ENCODE measurements around the gene SLC12A4. TPM values are rescaled to one million over a fixed set of nuclear protein-coding genes. Genes with fewer than 3 reads are reported as not detected.

SLC12A4 gene
- total and polyA plus RNA-seq, 10 donors, result 4.6 to 68.5 (median 29.4) TPM

GRCh38 chr16:67935402-67936123 is 32.9 kb downstream of the SLC12A4 start:
- H3K36me3 ChIP-seq, result peaks cover 0 to 64% (median 36%) of the 10 kb centered on the region in 6 donors
- WGBS, 5 donors, result 10 to 12% (median 11%) methylated on average over 39 to 55 of the region's 55 CpGs

GRCh38 chr16:67935101-67935401 is 33.4 kb downstream of the SLC12A4 start:
- TF ChIP-seq POLR2AphosphoS5 (IDR thresholded peaks at IDR 0.05), result no peak
- TF ChIP-seq POLR2A (IDR thresholded peaks at IDR 0.05), result no peak
- TF ChIP-seq, protein P1, sequence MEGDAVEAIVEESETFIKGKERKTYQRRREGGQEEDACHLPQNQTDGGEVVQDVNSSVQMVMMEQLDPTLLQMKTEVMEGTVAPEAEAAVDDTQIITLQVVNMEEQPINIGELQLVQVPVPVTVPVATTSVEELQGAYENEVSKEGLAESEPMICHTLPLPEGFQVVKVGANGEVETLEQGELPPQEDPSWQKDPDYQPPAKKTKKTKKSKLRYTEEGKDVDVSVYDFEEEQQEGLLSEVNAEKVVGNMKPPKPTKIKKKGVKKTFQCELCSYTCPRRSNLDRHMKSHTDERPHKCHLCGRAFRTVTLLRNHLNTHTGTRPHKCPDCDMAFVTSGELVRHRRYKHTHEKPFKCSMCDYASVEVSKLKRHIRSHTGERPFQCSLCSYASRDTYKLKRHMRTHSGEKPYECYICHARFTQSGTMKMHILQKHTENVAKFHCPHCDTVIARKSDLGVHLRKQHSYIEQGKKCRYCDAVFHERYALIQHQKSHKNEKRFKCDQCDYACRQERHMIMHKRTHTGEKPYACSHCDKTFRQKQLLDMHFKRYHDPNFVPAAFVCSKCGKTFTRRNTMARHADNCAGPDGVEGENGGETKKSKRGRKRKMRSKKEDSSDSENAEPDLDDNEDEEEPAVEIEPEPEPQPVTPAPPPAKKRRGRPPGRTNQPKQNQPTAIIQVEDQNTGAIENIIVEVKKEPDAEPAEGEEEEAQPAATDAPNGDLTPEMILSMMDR (IDR thresholded peaks at IDR 0.05 in 8 of 11, conservative IDR thresholded peaks at IDR 0.05 in 3 of 11), result no peak
- intact Hi-C loops (cut with DNase I; ENCODE audit: low total_unique reads), result loop anchor here (10.0 kb wide), 1 partner anchor 90 kb away; the partner anchor contains the start of genes CENPT, NUTF2 and THAP11
- H3K36me3 ChIP-seq, result peaks cover 0 to 64% (median 40%) of the 10 kb centered on the region in 6 donors
- H3K4me1 ChIP-seq, result peaks cover 11 to 49% (median 32%) of the 10 kb centered on the region in 6 donors
- H3K9me3 ChIP-seq, result no peaks in the 10 kb centered on the region
- 66 to 74% (median 71%) methylated on average over 13 of the region's 13 CpGs for WGBS, 5 donors
- H3K27me3 ChIP-seq (replicated peaks in 1 of 7), result no peaks in the 10 kb centered on the region
- no peak for DNase-seq
- H3K27ac ChIP-seq, result peak overlapping the region in 7 of 8 donors; percentile 97 to 99 (median 98)
- peak overlapping the region; percentile 72 to 98 (median 96) for H3K4me3 ChIP-seq

More at GRCh38 chr16:67935402-67936123, 32.9 kb downstream of the SLC12A4 start:
- peak; percentile 99 for DNase-seq
- Histone ChIP-seq H3K4me1 (peaks cover 11 to 54% (median 36%) of the 10 kb centered on the region in 6 donors), H3K4me3 (peak overlapping the region; percentile 72 to 98 (median 96)), H3K27ac (peak overlapping the region; percentile 97 to 99 (median 98)), H3K27me3 (replicated peaks in 1 of 7) (no peaks in the 10 kb centered on the region), H3K9me3 (no peaks in the 10 kb centered on the region)
- peak; percentile 92 to 98 (median 93) for TF ChIP-seq POLR2AphosphoS5 (IDR thresholded peaks at IDR 0.05)
- TF ChIP-seq, protein P1 (IDR thresholded peaks at IDR 0.05 in 8 of 11, conservative IDR thresholded peaks at IDR 0.05 in 3 of 11), result peak in 5 of 11 experiments; percentile 7 to 45 (median 28)
- peak in 2 of 3 donors; percentile 42 to 75 for TF ChIP-seq POLR2A (IDR thresholded peaks at IDR 0.05)
- intact Hi-C loops (cut with DNase I; ENCODE audit: low total_unique reads), result loop anchor here (10.0 kb wide), 1 partner anchor 91 kb away; the partner anchor contains the start of genes CENPT, NUTF2 and THAP11

- 80 to 89% (median 87%) methylated on average over 11 to 13 of the region's 13 CpGs for WGBS, 5 donors
- Histone ChIP-seq H3K36me3 (peaks cover 0 to 64% (median 45%) of the 10 kb centered on the region in 6 donors), H3K4me1 (peaks cover 11 to 43% (median 26%) of the 10 kb centered on the region in 6 donors), H3K27ac (peak overlapping the region in 5 of 8 donors; percentile 97 to 99 (median 98)), H3K9me3 (no peaks in the 10 kb centered on the region), H3K4me3 (peak overlapping the region in 1 of 8 donors; percentile 95), H3K27me3 (replicated peaks in 1 of 7) (no peaks in the 10 kb centered on the region)
- intact Hi-C loops (cut with DNase I; ENCODE audit: low total_unique reads), result loop anchor here (10.0 kb wide), 1 partner anchor 90 kb away; the partner anchor contains the start of genes CENPT, NUTF2 and THAP11
- peak; percentile 84 for DNase-seq
- no peak for TF ChIP-seq POLR2A (IDR thresholded peaks at IDR 0.05)
- TF ChIP-seq POLR2AphosphoS5 (IDR thresholded peaks at IDR 0.05), result peak in 1 of 3 donors; percentile 44
- TF ChIP-seq, protein P1 (IDR thresholded peaks at IDR 0.05 in 8 of 11, conservative IDR thresholded peaks at IDR 0.05 in 3 of 11), result no peak
Measured at GRCh38 chr16:67934306-67935100, 33.9 kb downstream of the SLC12A4 start.

All from spleen (tissue), 11 donors.